Measurements from ENCODE around the gene PLPP2.
A peak's percentile ranks its signal among the peaks of the same experiment; 100 is the strongest.

Gene PLPP2

DNA sequence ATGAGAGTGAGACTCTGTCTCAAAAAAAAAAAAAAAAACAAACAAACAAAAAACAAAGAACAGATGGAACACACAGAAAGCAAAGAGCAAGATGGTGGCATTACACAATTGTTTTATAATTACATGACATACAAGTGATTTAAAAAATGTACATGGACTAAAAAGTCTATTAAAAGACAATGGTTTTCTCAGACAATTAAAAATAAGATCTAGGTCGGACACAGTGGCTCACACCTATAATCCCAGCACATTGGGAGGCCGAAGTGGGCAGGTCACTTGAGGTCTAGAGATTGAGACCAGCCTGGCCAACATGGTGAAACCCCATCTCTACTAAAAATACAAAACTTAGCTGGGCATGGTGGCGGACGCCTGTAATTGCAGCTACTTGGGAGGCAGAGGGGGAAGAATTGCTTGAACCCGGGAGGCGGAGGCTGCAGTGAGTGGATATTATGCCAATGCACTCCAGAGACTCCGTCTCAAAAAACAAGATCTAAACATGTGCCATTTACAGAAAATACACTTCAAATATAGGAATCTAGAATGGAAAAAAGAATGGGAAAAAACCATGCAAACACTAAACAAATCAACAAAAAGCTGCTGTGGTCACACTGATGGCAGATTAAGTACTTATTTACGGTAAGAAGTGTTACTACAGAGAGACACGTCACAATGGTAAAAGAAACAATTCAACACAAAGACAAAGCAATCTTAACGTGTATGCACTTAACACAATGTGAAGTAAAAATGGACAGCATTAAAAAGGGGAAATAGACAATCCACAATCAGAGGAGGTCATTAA, 26.7 kb upstream of the PLPP2 start:
- no peak for DNase-seq

DNA sequence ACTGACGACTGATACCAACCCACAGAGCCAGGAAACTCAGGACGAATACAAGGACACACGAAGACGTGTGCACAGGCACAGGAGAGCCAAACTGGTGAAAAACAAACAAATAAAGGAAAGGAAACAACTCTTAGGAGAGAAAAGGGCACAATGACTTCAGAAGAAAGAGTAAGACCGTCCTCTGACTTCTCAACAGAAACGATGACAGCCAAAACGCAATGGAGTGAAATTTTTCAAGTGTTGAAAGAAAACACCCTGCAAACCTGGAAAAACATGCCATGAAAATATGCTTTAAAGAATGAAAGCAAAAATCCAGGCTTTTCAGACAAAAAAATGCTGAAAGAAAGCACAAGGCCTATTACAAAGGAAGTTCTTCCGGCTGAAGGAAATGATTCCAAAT, 24.6 kb upstream of the PLPP2 start:
- no peak for DNase-seq

DNA sequence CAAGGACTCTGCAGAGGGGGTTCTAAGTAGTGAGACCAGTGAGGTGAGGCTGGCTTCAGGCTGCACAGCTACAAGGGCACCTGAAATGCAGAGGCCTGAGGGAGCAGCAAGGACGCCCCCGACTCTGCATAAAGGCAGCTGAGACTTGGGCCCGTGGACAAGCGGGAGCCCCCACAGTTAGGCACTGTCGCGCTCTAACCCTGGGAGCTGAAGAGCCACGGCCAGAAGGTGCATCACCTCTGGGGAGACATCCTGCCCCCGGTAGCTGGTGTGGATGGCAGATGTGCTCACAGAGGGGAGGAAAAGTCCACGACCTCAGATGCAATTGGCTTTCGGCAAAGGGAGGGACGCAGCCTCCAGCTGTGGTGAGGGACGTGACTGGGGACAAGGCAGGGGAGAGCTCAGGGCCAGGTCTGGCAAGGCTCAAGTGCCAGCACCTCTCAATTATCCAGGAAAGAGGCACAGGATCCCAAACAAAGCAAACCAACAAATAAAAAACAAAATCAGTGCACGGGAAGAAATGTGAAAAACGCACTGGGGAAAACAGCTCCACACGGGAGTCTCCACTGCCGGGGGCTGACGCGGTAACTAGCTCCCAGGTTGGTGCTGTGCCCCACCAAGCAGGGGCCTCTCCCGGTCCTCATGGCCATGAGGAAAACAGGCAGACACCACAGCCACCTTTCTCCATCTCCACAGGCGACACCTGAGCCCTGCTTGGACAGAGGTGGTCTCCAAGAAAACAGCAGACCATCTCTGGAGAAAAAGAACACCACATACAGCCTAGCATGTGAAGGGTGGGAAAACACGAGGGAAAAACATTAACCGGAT, 23.0 kb upstream of the PLPP2 start:
- DNase-seq: no peak

DNA sequence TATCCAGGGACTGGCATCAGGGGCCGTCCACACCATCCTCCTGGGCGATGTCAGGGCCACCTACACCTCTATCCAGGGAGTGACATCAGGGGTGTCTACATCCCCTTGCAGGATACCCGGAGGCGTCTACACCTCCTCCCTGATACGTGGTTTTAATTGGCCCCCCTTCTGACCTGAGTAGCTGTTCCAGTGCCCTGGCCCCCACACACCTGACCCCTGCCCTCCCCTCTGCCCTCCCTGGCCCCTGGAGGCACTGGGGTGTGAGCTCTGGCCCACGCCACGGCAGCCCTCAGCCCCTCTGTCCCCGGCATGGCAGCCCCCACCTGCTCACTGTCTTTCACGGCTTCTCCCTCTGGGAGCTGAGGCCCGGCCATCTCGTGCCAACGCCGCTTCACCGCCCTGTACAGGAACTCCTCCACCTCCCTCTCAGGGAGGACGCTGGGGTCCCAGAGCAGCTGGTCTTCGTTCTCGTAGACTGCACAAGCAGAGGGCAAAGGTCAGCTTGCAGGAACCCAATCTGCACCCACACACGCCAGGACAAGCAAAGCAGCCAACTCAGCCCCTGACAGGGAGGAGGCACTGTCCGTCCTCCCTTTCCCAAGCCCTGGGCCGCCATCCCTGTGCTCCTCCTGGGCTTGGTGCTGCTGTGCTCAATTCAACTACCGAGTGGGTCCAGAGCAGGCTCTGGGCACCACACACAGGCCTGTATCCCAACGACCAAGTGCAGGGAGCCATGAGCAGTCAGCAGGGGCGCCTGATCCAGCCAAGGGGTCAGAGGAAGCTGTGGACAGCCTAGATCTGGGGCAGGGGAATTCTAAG, 22.2 kb upstream of the PLPP2 start:
- DNase-seq: no peak

DNA sequence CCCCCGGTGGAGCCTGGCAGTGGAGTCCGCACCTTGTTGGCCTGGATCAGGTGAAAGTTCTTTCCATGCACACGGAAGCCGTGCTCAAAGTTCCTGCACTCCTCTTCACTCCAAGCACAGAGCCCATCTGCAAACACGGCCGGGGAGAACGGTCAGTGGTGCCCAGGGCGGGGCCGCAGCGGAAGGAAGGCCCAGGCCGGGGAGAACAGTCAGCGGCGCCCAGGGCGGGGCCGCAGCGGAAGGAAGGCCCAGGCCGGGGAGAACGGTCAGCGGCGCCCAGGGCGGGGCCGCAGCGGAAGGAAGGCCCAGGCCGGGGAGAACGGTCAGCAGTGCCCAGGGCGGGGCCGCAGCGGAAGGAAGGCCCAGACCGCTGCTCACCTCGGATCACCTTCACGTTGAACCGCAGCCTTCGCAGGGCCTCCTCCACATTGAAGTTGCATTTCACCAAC, 20.6 kb upstream of the PLPP2 start:
- no peak for DNase-seq

DNA sequence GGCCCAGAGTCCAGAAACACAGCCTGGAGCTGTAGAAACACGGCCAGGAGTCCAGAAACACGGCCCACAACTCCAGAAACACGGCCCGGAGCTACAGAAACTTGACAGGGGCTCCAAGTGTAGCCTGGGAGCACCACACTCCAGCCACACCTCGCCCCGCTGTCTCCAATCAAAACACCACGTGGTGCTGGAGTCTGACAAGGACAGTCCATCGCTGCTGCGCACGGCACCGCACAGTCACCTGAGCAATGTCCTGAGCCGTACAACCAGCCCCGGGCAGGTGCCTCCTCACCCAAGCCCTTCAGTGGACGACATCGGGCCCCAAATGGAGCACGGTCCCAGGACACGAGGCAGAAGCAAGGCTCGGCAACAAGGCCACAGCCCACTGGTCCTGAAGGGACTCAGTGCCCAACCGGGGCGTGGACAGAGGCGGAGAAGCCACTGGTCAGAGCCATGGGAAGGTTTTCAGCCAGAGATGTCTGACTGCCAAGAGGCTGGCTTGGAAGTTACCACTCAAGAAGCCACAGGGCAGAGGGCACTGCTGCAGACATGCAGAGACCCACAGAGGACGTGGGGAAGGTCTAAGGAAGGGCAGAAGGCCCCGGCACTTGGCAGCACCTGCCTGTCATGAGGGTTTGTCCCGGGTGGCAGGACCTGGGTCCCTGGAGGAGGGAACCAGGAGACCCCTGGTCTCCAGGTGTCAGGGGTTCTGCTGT, 19.7 kb upstream of the PLPP2 start:
- no peak for DNase-seq

DNA sequence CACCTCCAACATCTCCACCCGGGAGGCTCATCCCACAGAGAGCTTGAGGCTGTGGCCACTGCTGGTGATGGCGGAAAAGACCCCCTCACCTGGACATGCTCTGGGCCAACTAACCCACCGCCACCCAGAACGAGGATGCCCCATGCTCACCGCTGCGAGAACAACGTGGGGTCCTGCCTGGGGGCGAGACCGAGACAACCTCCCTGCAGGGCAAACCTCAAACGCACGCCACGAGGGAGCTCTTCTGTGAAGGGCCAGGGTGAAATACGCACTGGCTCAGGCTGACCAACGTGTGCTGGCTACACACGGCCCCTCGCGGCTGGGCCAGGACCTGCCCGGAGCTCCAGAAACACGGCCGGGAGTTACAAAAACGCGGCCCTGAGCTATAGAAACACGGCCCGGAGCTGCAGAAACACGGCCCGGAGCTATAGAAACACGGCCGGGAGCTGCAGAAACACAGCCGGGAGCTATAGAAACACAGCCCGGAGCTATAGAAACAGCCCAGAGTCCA, 19.0 kb upstream of the PLPP2 start:
- no peak for DNase-seq

DNA sequence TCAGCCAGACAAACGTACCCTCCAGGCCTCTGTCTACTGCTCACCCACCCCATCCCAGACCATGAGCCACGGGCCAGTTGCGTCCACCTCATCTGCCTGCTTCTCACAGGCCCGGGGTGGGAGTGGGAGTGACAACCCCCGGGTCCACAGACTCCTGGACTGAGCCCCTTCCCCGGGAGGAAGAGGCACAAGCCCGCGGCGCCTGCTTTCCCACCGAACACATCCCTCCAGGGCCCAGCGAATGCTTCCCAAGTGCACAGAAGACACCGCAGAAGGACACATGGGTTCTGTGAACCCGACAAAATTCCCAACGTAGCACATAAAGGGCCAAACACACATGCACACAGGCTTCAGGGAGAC, 18.0 kb upstream of the PLPP2 start:
- no peak for DNase-seq

DNA sequence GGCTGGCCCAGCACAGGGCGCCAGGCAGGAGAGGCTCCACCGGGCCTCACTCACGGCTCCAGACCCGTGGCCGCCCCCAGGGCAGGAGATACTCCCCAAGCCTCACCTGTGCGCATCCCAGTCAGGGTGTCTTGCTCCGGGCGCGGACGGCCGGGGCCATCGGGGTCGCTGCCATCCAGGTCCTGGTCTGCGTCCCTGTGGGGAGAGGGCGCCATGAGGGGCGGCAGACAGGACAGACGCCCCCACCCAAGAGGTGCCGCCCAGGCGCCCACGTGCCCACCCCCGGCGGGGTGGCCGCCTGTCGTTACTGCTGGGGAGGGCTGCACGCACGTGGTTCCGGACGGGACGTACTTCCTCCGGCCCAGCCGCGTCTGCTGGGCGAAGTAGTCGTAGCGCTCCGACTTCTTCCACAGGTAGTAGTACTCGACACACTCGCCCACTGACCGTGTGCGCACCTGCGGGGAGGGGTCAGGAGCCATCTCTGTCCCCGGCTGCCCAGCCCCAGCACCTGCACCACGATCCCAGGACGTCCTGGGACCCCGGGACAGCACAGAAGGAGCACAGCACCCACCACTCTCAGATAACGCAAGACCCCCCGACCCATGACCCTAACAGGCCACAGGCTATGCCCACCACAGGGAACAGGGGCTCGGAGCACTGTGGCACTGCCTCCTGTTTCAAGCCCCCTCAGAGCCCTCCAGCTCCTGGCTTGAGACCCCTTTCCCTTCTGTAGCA, 17.4 kb upstream of the PLPP2 start:
- DNase-seq: no peak

DNA sequence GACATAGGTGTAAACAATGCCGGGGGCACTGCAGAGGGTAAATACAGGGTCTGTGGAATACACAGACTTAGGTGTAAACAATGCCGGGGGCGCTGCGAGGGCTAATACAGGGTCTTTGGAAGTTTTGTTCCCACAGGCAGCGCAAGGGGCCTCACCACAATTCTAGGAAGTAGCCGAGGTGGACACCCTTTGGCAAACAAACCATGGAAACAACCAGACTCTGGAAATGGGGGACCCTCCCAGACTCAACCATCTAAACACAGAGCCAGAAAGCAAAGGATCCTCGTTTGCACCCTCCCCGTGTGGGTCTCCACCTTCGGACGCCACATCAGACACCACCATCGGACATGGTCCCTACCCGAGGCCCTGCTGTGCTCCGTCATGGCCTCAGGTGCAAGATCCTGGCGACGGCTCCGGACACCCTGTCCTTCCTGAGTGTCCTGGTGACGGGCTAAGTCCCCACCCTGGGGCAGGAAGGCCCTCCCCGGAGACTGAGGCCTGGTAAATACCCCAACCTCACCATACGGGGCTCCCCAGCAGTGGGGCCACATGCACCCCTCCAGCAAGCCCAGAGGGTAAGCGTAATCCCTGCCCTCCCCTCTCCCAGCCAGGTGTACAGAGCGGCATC, 16.7 kb upstream of the PLPP2 start:
- DNase-seq: no peak

DNA sequence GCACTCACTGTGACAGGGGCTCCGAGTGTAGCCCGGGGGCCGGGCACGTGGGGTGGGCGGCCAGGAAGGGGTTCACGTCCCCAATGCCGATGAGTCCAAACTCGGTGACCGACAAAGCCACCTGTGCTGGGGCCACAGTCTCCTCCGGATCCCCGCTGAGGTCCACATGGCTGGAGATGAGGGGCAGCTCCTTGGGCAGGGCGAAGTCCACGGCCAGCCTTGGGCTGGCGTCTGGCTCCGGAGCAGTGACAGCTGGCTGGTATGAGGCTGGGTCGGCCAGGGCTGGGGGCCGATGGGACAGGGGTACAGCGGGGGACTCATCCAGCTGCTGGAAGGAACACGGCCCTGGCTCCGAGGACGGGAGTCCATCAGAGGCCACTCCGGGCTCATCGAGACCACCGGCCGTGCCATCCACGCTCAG, 15.9 kb upstream of the PLPP2 start:
- no peak for DNase-seq

DNA sequence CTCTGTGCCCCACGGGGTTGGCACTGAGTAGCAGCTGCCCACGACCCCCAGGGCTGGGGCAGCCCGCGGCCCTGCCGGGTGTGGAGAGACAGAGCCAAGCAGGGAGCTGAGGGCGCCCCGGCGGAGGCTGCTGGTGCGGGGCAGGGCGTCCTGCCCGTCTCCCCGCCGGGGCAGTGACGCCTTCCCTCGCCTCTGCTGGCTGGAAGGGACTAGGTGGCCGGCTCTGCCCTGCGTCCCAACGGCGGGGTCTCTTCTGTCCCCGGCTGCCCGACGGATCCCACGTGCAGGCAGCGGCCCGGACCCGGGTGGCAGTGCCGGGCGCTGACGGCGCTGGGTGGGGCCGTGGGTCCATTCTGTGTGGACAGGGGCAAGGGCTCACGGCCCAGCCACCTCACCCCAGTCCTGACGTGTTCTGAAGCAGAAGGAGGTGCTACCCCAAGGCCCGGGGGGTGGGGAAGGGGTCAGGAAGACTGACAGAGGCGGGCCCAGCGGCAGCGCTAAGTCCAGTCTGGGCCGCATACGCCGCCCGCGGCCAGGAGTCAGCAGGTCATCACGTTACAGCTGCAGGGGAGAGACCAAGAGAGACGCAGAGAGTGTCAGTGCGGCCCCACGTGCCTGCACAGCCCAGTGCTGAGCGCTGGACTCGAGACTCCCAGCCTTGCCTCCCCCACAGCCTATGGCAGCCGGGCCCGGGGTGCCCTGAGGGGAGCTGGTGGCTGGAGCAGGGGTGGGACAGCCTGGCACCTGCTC, 15.1 kb upstream of the PLPP2 start:
- DNase-seq: no peak

DNA sequence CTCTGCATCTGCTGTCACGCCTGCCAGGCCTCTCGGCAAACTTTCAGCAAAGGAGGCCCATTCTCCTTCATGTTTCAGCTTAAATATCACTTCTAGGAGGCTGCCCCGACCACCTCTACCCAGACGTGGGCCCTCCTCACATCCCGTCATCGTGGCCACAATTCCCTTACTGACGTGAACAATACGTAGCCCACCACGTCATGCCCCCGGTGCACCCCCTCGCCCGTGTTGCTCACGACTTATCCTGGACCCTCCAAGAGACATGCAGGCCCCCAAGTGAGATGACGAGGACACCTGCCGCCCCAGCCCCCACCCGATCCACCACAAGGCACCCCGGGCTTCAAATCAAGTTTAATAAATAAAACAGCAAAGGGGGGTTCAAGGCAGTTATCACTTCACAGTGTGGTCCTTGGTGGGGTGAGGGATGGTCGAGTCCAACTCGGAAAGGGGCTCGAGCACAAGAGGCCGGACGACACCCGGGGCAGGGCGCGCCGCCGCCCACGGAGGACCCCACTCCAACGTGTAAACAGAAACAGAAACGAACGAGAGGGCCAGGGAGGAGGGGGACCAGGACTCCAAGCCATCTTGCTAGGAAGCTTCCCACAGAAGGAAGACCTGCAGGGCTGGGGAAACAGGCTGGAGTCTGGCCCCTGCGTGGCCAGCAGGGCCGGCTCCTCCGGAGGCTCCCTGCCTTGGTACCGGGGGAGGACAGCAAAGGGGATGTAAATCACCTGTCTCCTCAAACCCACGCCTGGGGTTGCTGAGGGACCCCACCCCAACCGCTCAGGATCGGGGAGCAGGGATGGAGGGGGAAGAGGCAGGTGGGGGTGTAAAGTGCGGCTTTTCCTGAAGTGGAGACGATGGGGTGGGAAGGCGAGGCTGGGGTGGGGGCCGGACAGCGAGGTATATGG, 14.3 kb upstream of the PLPP2 start:
- DNase-seq: no peak

DNA sequence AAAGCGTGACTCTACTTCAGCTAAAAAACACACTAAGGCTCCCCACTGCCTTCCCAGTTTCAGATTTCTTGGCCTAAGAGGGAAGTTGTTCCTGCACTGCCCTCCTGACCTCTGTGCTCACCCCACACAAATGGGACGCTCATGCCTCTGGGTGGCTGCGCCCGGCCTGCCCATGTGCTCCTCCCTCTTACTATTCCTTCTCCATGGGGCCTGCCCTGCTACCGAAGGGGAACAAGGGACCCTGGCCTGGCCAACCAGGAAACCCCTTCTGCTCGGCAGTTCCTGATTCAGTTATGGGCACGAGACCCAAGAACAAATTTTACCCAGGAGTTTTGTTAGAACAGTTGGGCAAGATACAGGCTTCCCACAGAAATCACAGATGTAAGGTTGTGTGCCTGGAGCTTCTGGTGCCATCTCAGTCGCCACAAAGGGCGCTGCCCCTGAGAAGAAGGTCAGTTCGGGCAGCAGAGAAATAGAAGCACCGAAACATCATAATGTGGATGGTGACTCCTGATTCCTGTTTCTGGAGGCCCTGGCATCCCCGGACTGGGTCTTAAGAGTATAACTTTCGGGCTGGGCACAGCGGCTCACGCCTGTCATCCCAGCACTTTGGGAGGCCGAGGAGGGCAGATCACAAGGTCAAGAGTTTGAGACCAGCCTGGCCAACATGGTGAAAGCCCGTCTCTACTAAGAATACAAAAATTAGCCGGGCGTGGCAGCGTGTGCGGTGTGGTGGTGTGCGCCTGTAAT, 5.4 kb upstream of the PLPP2 start:
- no peak for DNase-seq

DNA sequence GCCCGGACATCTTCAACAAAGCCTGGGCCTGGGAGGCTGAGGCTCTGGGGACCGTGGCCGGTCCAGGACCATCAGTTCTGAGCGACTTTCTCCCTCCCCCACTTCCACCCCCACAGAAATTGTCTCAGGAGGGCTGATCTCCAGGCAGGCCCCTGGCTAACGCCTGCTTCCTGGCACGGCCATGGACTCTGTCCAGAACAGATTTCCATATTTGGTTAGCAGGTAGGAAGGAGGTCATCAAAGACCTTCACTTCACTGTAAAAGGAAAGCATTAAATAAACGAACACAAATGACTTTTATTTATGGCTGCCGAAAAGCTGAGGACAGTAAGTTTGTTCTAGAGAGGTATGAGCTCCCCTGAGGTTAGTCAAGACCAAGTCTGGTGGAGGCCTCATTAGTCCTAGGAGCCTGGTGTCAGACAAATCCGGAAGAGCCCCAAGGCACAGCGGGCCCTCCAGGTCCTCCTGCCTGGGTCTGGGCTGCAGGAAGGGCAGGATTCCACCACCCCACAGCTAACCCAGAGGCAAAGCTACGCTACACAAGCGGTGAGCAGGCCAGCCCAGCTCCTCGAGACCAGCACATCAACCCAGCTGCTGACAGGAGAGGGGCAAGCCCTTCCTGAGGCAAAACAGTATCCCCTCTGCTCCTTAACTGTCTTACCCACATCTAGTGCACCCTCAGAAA, 4.6 kb upstream of the PLPP2 start:
- no peak for DNase-seq

DNA sequence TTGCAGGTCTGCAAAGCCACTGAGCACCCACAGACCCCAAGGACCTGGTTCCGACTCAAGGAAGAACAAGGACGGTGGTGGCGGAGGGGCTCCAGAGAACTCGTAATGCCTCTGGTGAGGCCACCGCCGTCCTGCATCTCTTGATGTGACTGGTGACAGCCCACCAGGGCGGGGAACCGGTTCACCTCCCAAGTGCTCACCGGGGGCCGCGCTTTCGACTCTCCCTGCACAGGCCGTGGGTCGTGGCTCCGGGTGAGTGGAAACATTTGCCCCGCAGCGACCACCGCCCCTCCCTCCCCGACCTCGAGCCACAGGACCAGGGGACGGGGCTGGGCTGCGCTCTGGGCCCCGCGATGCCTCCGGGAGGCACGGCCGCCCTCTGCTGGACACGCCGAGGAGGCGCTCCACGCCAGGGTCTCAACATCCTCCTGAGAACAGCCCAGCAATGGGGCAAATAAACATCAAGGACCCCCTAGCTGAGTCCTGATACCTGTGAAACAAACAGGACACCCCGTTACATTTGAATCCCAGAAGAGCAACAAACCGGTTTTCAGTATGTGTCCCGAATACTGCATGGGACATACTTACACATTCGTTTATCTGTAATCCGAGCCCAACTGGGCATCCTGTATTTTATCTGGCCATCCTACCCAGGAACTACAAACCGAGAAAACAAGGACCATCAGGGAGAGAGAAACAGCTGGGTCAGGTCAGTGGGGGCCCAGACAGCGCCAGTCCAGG, 3.9 kb upstream of the PLPP2 start:
- DNase-seq: peak; percentile 63

All from right kidney (tissue), 1 donor.